Measurements from ENCODE around the gene PCGF2.

Gene PCGF2

GRCh38 chr17:38783227-38783626 lies 35.1 kb upstream of the PCGF2 start:
- Histone ChIP-seq H3K9me3 (ENCODE audit: control insufficient read depth in 1 of 2, low read length in 2 of 2) (no peaks in the 10 kb centered on the region), H3K27ac (ENCODE audit: low read depth, low read length) (no peak overlapping the region), H3K4me3 (ENCODE audit: low read depth in 1 of 2, low read length in 2 of 2) (no peak overlapping the region), H3K36me3 (ENCODE audit: control insufficient read depth in 1 of 2, insufficient read depth in 2 of 2, low read length in 2 of 2) (peaks cover 70 to 82% of the 10 kb centered on the region in 2 donors), H3K9ac (ENCODE audit: low read depth in 1 of 2, low read length in 2 of 2) (no peak overlapping the region), H3K27me3 (ENCODE audit: control insufficient read depth in 1 of 2, insufficient read depth in 2 of 2, low read length in 2 of 2) (no peaks in the 10 kb centered on the region), H3K4me1 (ENCODE audit: control insufficient read depth in 1 of 2, insufficient read depth in 2 of 2, low read length in 2 of 2) (no peaks in the 10 kb centered on the region)

- H3K36me3 ChIP-seq (ENCODE audit: control insufficient read depth in 1 of 2, insufficient read depth in 2 of 2, low read length in 2 of 2), result peaks cover 62 to 93% of the 10 kb centered on the region in 2 donors
- no peak overlapping the region for H3K9ac ChIP-seq (ENCODE audit: low read depth in 1 of 2, low read length in 2 of 2)
- H3K4me1 ChIP-seq (ENCODE audit: control insufficient read depth in 1 of 2, insufficient read depth in 2 of 2, low read length in 2 of 2), result no peaks in the 10 kb centered on the region
- H3K27me3 ChIP-seq (ENCODE audit: control insufficient read depth in 1 of 2, insufficient read depth in 2 of 2, low read length in 2 of 2), result no peaks in the 10 kb centered on the region
- H3K9me3 ChIP-seq (ENCODE audit: control insufficient read depth in 1 of 2, low read length in 2 of 2), result no peaks in the 10 kb centered on the region
- no peak overlapping the region for H3K27ac ChIP-seq (ENCODE audit: low read depth, low read length)
- H3K4me3 ChIP-seq (ENCODE audit: low read depth in 1 of 2, low read length in 2 of 2), result no peak overlapping the region
Measured at GRCh38 chr17:38779965-38780752, 32.0 kb upstream of the PCGF2 start.

- no peaks in the 10 kb centered on the region for H3K27me3 ChIP-seq (ENCODE audit: control insufficient read depth in 1 of 2, insufficient read depth in 2 of 2, low read length in 2 of 2)
- H3K4me1 ChIP-seq (ENCODE audit: control insufficient read depth in 1 of 2, insufficient read depth in 2 of 2, low read length in 2 of 2), result no peaks in the 10 kb centered on the region
- no peaks in the 10 kb centered on the region for H3K9me3 ChIP-seq (ENCODE audit: control insufficient read depth in 1 of 2, low read length in 2 of 2)
- peaks cover 54 to 89% of the 10 kb centered on the region in 2 donors for H3K36me3 ChIP-seq (ENCODE audit: control insufficient read depth in 1 of 2, insufficient read depth in 2 of 2, low read length in 2 of 2)
- H3K9ac ChIP-seq (ENCODE audit: low read depth in 1 of 2, low read length in 2 of 2), result no peak overlapping the region
- no peak overlapping the region for H3K27ac ChIP-seq (ENCODE audit: low read depth, low read length)
- H3K4me3 ChIP-seq (ENCODE audit: low read depth in 1 of 2, low read length in 2 of 2), result no peak overlapping the region
Measured at GRCh38 chr17:38777641-38778250, 29.6 kb upstream of the PCGF2 start.

DNA sequence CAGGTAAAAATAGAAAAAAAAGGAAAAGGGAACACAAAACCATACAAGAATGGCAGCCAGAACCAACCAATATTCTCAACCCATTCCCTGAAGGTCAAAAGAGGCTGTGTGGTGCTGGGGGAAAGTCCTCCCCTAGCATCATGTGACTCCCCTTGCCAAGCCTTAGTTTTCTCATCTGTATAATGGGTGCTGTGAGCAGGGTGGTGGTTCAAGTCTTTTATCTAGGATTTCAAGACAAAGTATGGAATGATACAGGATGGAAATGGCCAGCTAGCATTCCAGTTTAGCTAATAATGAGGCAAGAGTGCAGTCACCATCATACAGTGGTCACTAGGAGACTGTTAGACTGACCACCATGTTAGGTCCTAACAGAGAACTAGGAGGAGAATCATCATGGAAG lies 25.1 kb upstream of the PCGF2 start:
- H3K27ac ChIP-seq (ENCODE audit: low read depth, low read length), result no peak overlapping the region
- peaks cover 28 to 88% of the 10 kb centered on the region in 2 donors for H3K36me3 ChIP-seq (ENCODE audit: control insufficient read depth in 1 of 2, insufficient read depth in 2 of 2, low read length in 2 of 2)
- no peaks in the 10 kb centered on the region for H3K9me3 ChIP-seq (ENCODE audit: control insufficient read depth in 1 of 2, low read length in 2 of 2)
- H3K4me1 ChIP-seq (ENCODE audit: control insufficient read depth in 1 of 2, insufficient read depth in 2 of 2, low read length in 2 of 2), result no peaks in the 10 kb centered on the region
- H3K27me3 ChIP-seq (ENCODE audit: control insufficient read depth in 1 of 2, insufficient read depth in 2 of 2, low read length in 2 of 2), result no peaks in the 10 kb centered on the region
- H3K9ac ChIP-seq (ENCODE audit: low read depth in 1 of 2, low read length in 2 of 2), result no peak overlapping the region
- no peak overlapping the region for H3K4me3 ChIP-seq (ENCODE audit: low read depth in 1 of 2, low read length in 2 of 2)

- H3K4me1 ChIP-seq (ENCODE audit: control insufficient read depth in 1 of 2, insufficient read depth in 2 of 2, low read length in 2 of 2), result no peaks in the 10 kb centered on the region
- peaks cover 23 to 95% of the 10 kb centered on the region in 2 donors for H3K36me3 ChIP-seq (ENCODE audit: control insufficient read depth in 1 of 2, insufficient read depth in 2 of 2, low read length in 2 of 2)
- no peaks in the 10 kb centered on the region for H3K9me3 ChIP-seq (ENCODE audit: control insufficient read depth in 1 of 2, low read length in 2 of 2)
- no peak overlapping the region for H3K4me3 ChIP-seq (ENCODE audit: low read depth in 1 of 2, low read length in 2 of 2)
- no peak overlapping the region for H3K27ac ChIP-seq (ENCODE audit: low read depth, low read length)
- no peaks in the 10 kb centered on the region for H3K27me3 ChIP-seq (ENCODE audit: control insufficient read depth in 1 of 2, insufficient read depth in 2 of 2, low read length in 2 of 2)
- no peak overlapping the region for H3K9ac ChIP-seq (ENCODE audit: low read depth in 1 of 2, low read length in 2 of 2)
Measured at GRCh38 chr17:38768417-38768816, 20.3 kb upstream of the PCGF2 start.

DNA sequence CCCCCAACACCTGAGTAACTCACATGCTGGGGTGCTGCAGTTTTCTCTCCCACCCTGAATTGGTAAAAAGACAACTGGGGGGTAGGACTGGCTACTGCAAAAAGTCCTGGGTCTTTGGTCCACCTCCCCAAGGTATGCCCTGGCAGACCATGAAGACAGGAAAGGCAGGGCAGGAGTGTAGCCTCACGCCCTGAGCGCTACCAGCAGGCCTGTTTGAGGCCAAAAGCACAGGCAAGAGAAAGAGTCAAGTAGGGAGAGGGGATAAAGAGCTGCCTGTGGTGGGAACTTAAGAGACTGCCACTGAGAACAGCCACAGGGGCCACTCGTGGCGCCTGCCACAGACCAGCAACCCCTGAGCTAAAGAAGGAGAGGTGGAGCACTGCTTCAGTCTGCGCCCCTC lies 18.2 kb upstream of the PCGF2 start:
- Histone ChIP-seq H3K27ac (ENCODE audit: low read depth, low read length) (no peak overlapping the region), H3K27me3 (ENCODE audit: control insufficient read depth in 1 of 2, insufficient read depth in 2 of 2, low read length in 2 of 2) (no peaks in the 10 kb centered on the region), H3K4me3 (ENCODE audit: low read depth in 1 of 2, low read length in 2 of 2) (no peak overlapping the region), H3K36me3 (ENCODE audit: control insufficient read depth in 1 of 2, insufficient read depth in 2 of 2, low read length in 2 of 2) (peaks cover 32 to 92% of the 10 kb centered on the region in 2 donors), H3K9ac (ENCODE audit: low read depth in 1 of 2, low read length in 2 of 2) (no peak overlapping the region), H3K9me3 (ENCODE audit: control insufficient read depth in 1 of 2, low read length in 2 of 2) (no peaks in the 10 kb centered on the region), H3K4me1 (ENCODE audit: control insufficient read depth in 1 of 2, insufficient read depth in 2 of 2, low read length in 2 of 2) (peaks cover 0 to 4% of the 10 kb centered on the region in 2 donors)

- Histone ChIP-seq H3K4me3 (ENCODE audit: low read depth in 1 of 2, low read length in 2 of 2) (no peak overlapping the region), H3K27ac (ENCODE audit: low read depth, low read length) (no peak overlapping the region), H3K9ac (ENCODE audit: low read depth in 1 of 2, low read length in 2 of 2) (no peak overlapping the region), H3K4me1 (ENCODE audit: control insufficient read depth in 1 of 2, insufficient read depth in 2 of 2, low read length in 2 of 2) (peaks cover 0 to 4% of the 10 kb centered on the region in 2 donors), H3K27me3 (ENCODE audit: control insufficient read depth in 1 of 2, insufficient read depth in 2 of 2, low read length in 2 of 2) (no peaks in the 10 kb centered on the region), H3K36me3 (ENCODE audit: control insufficient read depth in 1 of 2, insufficient read depth in 2 of 2, low read length in 2 of 2) (peaks cover 35 to 84% of the 10 kb centered on the region in 2 donors), H3K9me3 (ENCODE audit: control insufficient read depth in 1 of 2, low read length in 2 of 2) (no peaks in the 10 kb centered on the region)
Measured at GRCh38 chr17:38762231-38762630, 14.1 kb upstream of the PCGF2 start.

DNA sequence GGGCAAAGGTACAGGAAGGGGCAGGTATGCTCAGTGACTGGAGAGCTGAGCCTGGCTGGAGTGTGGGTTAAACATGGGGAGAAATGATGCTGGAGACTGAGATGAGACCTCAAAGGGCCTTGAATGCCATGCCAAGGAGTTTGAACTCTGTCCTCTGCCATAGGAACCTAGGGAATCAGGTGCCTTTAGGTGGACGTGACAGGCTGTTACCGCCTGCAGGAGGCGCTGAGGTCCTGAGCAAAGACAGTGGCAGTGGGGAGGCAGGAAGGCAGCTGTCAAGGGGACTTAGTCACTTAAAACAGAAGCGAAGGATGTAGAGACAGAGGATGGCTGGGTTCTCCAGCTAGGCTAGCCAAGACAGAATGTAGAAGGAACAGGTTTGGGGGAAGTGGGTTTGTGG lies 13.5 kb upstream of the PCGF2 start:
- no peak overlapping the region for H3K9ac ChIP-seq (ENCODE audit: low read depth in 1 of 2, low read length in 2 of 2)
- H3K4me1 ChIP-seq (ENCODE audit: control insufficient read depth in 1 of 2, insufficient read depth in 2 of 2, low read length in 2 of 2), result peaks cover 0 to 4% of the 10 kb centered on the region in 2 donors
- no peaks in the 10 kb centered on the region for H3K27me3 ChIP-seq (ENCODE audit: control insufficient read depth in 1 of 2, insufficient read depth in 2 of 2, low read length in 2 of 2)
- H3K9me3 ChIP-seq (ENCODE audit: control insufficient read depth in 1 of 2, low read length in 2 of 2), result no peaks in the 10 kb centered on the region
- H3K36me3 ChIP-seq (ENCODE audit: control insufficient read depth in 1 of 2, insufficient read depth in 2 of 2, low read length in 2 of 2), result peaks cover 35 to 79% of the 10 kb centered on the region in 2 donors
- no peak overlapping the region for H3K4me3 ChIP-seq (ENCODE audit: low read depth in 1 of 2, low read length in 2 of 2)
- no peak overlapping the region for H3K27ac ChIP-seq (ENCODE audit: low read depth, low read length)

- peaks cover 9 to 25% of the 10 kb centered on the region in 2 donors for H3K36me3 ChIP-seq (ENCODE audit: control insufficient read depth in 1 of 2, insufficient read depth in 2 of 2, low read length in 2 of 2)
- peak overlapping the region; percentile 85 to 96 for H3K9ac ChIP-seq (ENCODE audit: low read depth in 1 of 2, low read length in 2 of 2)
- no peaks in the 10 kb centered on the region for H3K9me3 ChIP-seq (ENCODE audit: control insufficient read depth in 1 of 2, low read length in 2 of 2)
- peaks cover 0 to 4% of the 10 kb centered on the region in 2 donors for H3K27me3 ChIP-seq (ENCODE audit: control insufficient read depth in 1 of 2, insufficient read depth in 2 of 2, low read length in 2 of 2)
- H3K4me3 ChIP-seq (ENCODE audit: low read depth in 1 of 2, low read length in 2 of 2), result peak overlapping the region; percentile 83 to 99
- peak overlapping the region; percentile 35 for H3K27ac ChIP-seq (ENCODE audit: low read depth, low read length)
- H3K4me1 ChIP-seq (ENCODE audit: control insufficient read depth in 1 of 2, insufficient read depth in 2 of 2, low read length in 2 of 2), result peaks cover 34 to 50% of the 10 kb centered on the region in 2 donors
Measured at GRCh38 chr17:38753071-38753506, 5.0 kb upstream of the PCGF2 start.

- Histone ChIP-seq H3K4me3 (ENCODE audit: low read depth in 1 of 2, low read length in 2 of 2) (peak within 1 kb of the TSS; percentile 83 to 99), H3K36me3 (ENCODE audit: control insufficient read depth in 1 of 2, insufficient read depth in 2 of 2, low read length in 2 of 2) (peaks cover 9 to 21% of the 10 kb centered on the region in 2 donors), H3K27me3 (ENCODE audit: control insufficient read depth in 1 of 2, insufficient read depth in 2 of 2, low read length in 2 of 2) (peaks cover 0 to 4% of the 10 kb centered on the region in 2 donors), H3K27ac (ENCODE audit: low read depth, low read length) (peak within 1 kb of the TSS; percentile 79), H3K4me1 (ENCODE audit: control insufficient read depth in 1 of 2, insufficient read depth in 2 of 2, low read length in 2 of 2) (peaks cover 38 to 50% of the 10 kb centered on the region in 2 donors), H3K9ac (ENCODE audit: low read depth in 1 of 2, low read length in 2 of 2) (peak within 1 kb of the TSS; percentile 85 to 96), H3K9me3 (ENCODE audit: control insufficient read depth in 1 of 2, low read length in 2 of 2) (no peaks in the 10 kb centered on the region)
Measured at GRCh38 chr17:38752308-38753070, 4.4 kb upstream of the PCGF2 start, which contains the start of gene PSMB3. Gene PSMB3 (plus strand): TSS chr17:38752741. CDS start chr17:38752827, 86 bp downstream.

Data from duodenal mucosa (tissue), 2 donors.